ENCODE data around the gene TMUB1. TPM values are rescaled to one million over a fixed set of nuclear protein-coding genes. Genes with fewer than 3 reads are reported as not detected.
A peak's percentile ranks its signal among the peaks of the same experiment; 100 is the strongest.

Gene TMUB1
- total RNA-seq, 3 donors from 2014 or later (not counting 1 experiment from before 2014, with no cell fraction given), result 44.1 to 49.8 (median 47.3) TPM

DNA sequence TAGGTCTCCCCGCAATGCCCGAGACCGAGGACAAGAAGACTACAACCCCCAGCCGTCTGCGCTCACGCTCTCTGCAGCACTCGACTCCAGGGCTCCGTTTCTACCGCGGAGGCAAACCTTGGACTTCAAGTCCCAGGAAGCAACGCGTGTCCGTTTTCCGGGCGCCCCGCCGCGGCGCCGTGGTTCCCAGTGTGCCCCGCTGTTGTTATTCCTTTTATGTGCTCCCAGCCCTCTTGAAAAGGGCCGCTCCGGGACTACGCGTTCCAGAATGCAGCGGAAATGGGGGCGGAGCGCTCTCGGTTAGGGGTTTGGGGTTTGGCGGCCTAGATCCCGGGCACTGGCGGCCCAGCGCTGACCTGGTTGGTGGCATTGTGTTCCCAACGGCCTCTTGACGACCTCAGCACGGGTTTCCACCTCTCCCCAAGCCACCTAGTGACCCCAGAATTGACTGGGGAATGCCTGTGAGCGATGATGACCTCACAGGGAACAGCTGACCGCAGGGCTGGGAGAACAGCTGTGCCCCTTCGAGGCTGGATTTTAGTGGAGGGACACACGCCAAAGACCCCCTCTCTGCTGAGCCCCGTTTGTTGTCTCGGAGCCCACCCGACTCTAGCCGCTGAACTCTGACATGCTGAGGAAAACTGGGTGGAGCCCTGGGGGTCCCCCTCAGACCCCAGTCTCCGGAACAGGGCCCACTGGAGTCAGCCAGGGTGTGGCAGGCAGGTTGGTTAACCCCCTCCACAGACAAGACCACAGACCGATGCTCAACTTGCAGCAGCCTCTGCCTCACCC, 25.1 kb downstream of the TMUB1 start:
- Mint-ChIP-seq H3K4me3 (peak overlapping the region; percentile 96), H3K9me3 (no peaks in the 10 kb centered on the region), H3K27ac (peak overlapping the region; percentile 91 to 93), H3K4me1 (peaks cover 16 to 45% of the 10 kb centered on the region in 2 donors), H3K36me3 (no peaks in the 10 kb centered on the region), H3K27me3 (ENCODE audit: low read depth in 2 of 2) (no peaks in the 10 kb centered on the region)
- Histone ChIP-seq H3K27me3 (ENCODE audit: control insufficient read depth, insufficient read depth, low read length) (no peaks in the 10 kb centered on the region), H3K27ac (ENCODE audit: low read length) (peak overlapping the region; percentile 90), H3K4me3 (ENCODE audit: low read length) (peak overlapping the region; percentile 68), H3K9me3 (ENCODE audit: control insufficient read depth, insufficient read depth, low read length) (no peaks in the 10 kb centered on the region), H3K36me3 (ENCODE audit: control insufficient read depth, insufficient read depth, low read length) (no peaks in the 10 kb centered on the region), H3K4me1 (ENCODE audit: control insufficient read depth, insufficient read depth, low read length) (peaks cover 37% of the 10 kb centered on the region)
- intact Hi-C loops (cut with micrococcal nuclease), result loop anchor here (1.0 to 2.0 kb wide), 6 partner anchors 22 to 175 kb away; partner anchors contain the start of genes ABCB8, ABCF2, CHPF2 and FASTK
- TF ChIP-seq, protein P1, sequence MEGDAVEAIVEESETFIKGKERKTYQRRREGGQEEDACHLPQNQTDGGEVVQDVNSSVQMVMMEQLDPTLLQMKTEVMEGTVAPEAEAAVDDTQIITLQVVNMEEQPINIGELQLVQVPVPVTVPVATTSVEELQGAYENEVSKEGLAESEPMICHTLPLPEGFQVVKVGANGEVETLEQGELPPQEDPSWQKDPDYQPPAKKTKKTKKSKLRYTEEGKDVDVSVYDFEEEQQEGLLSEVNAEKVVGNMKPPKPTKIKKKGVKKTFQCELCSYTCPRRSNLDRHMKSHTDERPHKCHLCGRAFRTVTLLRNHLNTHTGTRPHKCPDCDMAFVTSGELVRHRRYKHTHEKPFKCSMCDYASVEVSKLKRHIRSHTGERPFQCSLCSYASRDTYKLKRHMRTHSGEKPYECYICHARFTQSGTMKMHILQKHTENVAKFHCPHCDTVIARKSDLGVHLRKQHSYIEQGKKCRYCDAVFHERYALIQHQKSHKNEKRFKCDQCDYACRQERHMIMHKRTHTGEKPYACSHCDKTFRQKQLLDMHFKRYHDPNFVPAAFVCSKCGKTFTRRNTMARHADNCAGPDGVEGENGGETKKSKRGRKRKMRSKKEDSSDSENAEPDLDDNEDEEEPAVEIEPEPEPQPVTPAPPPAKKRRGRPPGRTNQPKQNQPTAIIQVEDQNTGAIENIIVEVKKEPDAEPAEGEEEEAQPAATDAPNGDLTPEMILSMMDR (IDR thresholded peaks at IDR 0.05), result no peak
- peak; percentile 91 to 99 for DNase-seq
- ATAC-seq, result peak; percentile 93 to 98 (median 95)
- WGBS (ENCODE audit: insufficient coverage), result under 1% methylated on average over 46 of the region's 46 CpGs

DNA sequence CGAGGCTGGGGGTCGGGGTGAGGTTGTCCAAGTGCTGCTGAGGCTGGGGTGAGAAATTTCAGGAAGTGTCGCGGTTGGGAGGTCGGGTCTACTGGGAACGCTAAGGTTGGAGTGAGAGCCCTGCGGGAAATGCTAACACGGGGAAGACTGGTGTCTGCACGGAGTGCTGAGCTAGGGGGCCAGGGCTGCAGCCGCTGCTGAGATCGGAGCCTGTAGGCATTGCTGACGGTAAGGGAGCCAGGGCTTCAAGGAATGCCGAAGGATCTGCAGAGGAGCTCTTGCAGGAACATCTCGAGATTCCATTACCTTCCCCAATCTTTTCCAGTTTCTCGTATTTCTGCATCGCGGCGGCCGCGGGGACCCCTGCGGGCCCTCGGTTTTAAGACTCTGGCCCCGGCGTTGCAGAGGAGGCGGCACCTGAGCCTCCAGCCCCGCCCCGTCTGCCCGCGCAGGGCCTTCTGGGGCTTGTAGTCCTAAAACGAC, 25.7 kb downstream of the TMUB1 start, which contains the start of gene CDK5:
CDK5 (minus strand) TSS at position 392 of the 483 bp plus-strand sequence; CDS start at position 343, 49 bp downstream.
- no peaks in the 10 kb centered on the region for H3K36me3 ChIP-seq (ENCODE audit: control insufficient read depth, insufficient read depth, low read length)
- Mint-ChIP-seq H3K9me3 (no peaks in the 10 kb centered on the region), H3K4me3 (peak within 1 kb of the TSS; percentile 96), H3K4me1 (peaks cover 16 to 48% of the 10 kb centered on the region in 2 donors), H3K27ac (peak within 1 kb of the TSS; percentile 91 to 93), H3K36me3 (no peaks in the 10 kb centered on the region), H3K27me3 (ENCODE audit: low read depth in 2 of 2) (peaks cover 0 to 2% of the 10 kb centered on the region in 2 donors)
- under 1% methylated on average over 30 of the region's 30 CpGs for WGBS (ENCODE audit: insufficient coverage)
- peaks cover 37% of the 10 kb centered on the region for H3K4me1 ChIP-seq (ENCODE audit: control insufficient read depth, insufficient read depth, low read length)
- H3K9me3 ChIP-seq (ENCODE audit: control insufficient read depth, insufficient read depth, low read length), result no peaks in the 10 kb centered on the region
- TF ChIP-seq, protein P1 (IDR thresholded peaks at IDR 0.05), result no peak
- no peak for DNase-seq
- peak within 1 kb of the TSS; percentile 90 for H3K27ac ChIP-seq (ENCODE audit: low read length)
- intact Hi-C loops (cut with micrococcal nuclease), result loop anchor here (1.0 kb wide), 1 partner anchor 170 kb away; the partner anchor contains the start of gene ABCF2
- H3K4me3 ChIP-seq (ENCODE audit: low read length), result peak within 1 kb of the TSS; percentile 68
- peak in 2 of 3 donors; percentile 0 to 1 for ATAC-seq
- no peaks in the 10 kb centered on the region for H3K27me3 ChIP-seq (ENCODE audit: control insufficient read depth, insufficient read depth, low read length)

DNA sequence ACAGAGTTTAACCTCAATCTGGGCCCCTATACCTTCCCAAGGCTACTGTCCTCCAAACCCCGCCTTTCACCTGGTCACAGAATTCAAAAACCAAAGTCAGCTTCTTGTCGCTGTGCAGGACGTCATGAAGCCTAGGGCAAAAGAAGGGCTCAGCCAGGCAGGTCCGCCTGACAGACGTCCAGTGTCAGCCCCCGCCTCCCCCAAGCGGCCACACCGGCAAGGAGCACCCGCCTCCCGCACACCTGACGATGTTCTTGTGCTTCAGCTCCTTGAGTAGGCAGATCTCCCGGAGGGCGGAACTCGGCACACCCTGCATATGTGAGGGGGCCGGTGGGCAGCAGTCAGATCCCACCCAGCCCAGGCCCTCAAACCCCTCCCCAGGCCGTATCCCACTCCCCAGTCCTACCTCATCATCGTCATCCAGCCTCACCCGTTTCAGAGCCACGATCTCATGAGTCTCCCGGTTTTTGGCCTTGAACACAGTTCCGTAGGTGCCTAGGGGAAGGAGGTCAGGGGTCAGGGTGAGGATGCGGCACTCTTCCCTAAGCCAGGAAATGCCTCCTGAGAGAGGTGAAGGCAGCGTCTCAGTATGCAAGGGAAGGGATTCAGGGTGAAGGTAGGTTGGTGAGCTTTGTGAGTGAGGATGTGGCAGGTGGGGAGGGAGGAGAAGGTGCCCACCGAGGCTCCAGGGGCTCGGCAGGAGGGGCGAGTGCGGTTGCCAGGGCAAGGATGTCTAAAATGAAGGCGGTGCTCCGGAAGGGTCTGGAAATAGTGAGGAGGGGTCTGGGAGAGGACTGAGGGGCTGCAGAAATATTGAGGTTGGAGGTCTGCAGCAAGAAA, 26.4 kb downstream of the TMUB1 start:
- no peaks in the 10 kb centered on the region for H3K36me3 ChIP-seq (ENCODE audit: control insufficient read depth, insufficient read depth, low read length)
- peaks cover 37% of the 10 kb centered on the region for H3K4me1 ChIP-seq (ENCODE audit: control insufficient read depth, insufficient read depth, low read length)
- H3K27ac ChIP-seq (ENCODE audit: low read length), result no peak overlapping the region
- H3K27me3 ChIP-seq (ENCODE audit: control insufficient read depth, insufficient read depth, low read length), result no peaks in the 10 kb centered on the region
- WGBS (ENCODE audit: insufficient coverage), result 67% methylated on average over 29 of the region's 29 CpGs
- H3K4me3 ChIP-seq (ENCODE audit: low read length), result peak overlapping the region; percentile 68
- Mint-ChIP-seq H3K4me1 (peaks cover 16 to 48% of the 10 kb centered on the region in 2 donors), H3K27me3 (ENCODE audit: low read depth in 2 of 2) (peaks cover 0 to 4% of the 10 kb centered on the region in 2 donors), H3K36me3 (no peaks in the 10 kb centered on the region), H3K9me3 (no peaks in the 10 kb centered on the region), H3K4me3 (peak overlapping the region; percentile 96), H3K27ac (peak overlapping the region; percentile 91 to 93)
- intact Hi-C loops (cut with micrococcal nuclease), result loop anchor here (1.0 kb wide), 1 partner anchor 170 kb away; the partner anchor contains the start of gene ABCF2
- TF ChIP-seq, protein P1 (IDR thresholded peaks at IDR 0.05), result no peak
- no peaks in the 10 kb centered on the region for H3K9me3 ChIP-seq (ENCODE audit: control insufficient read depth, insufficient read depth, low read length)
- ATAC-seq (no peak), DNase-seq (peak in 1 of 2 donors; percentile 23)

All from natural killer cell (primary cell).